ENCODE data around the gene PPP6R2. TPM values are rescaled to one million over a fixed set of nuclear protein-coding genes. Genes with fewer than 3 reads are reported as not detected.

Gene PPP6R2
- total RNA-seq, 2 experiments from 2014 or later: 62.3 to 64.5 TPM

DNA sequence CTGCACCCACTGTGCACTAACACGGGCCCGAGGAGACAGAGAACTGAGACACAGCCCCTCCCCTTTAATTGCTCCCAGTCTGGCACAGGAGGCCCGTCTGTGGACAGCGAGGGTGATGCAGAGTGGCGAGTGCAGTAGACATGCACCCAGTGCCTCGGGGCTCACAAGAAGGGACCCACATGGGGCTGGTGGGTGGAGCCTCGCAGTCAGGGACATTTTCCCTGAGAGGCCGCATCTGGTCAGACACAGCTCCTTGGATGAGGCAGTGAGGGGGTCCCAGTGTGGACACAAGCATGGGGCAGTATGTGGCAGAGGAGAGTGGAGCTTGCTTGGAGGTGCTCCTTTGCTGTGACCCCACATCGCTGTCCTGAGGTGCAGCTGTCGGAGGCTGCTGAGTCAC, 76.9 kb downstream of the PPP6R2 start:
- TF ChIP-seq, protein P1, sequence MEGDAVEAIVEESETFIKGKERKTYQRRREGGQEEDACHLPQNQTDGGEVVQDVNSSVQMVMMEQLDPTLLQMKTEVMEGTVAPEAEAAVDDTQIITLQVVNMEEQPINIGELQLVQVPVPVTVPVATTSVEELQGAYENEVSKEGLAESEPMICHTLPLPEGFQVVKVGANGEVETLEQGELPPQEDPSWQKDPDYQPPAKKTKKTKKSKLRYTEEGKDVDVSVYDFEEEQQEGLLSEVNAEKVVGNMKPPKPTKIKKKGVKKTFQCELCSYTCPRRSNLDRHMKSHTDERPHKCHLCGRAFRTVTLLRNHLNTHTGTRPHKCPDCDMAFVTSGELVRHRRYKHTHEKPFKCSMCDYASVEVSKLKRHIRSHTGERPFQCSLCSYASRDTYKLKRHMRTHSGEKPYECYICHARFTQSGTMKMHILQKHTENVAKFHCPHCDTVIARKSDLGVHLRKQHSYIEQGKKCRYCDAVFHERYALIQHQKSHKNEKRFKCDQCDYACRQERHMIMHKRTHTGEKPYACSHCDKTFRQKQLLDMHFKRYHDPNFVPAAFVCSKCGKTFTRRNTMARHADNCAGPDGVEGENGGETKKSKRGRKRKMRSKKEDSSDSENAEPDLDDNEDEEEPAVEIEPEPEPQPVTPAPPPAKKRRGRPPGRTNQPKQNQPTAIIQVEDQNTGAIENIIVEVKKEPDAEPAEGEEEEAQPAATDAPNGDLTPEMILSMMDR (conservative IDR thresholded peaks at IDR 0.05; ENCODE audit: low read length): no peak
- no peak for TF ChIP-seq EZH2phosphoT487 (IDR thresholded peaks at IDR 0.05; ENCODE audit: borderline replicate concordance, low read depth, low read length)
- no peak for DNase-seq (ENCODE audit: low spot score)
- no peak overlapping the region for H3K4me3 ChIP-seq (ENCODE audit: low read depth, low read length, poor library complexity, severe bottlenecking)
- ChIA-PET CTCF (ENCODE audit: unreplicated experiment) (no interaction called here), POLR2A (no interaction called here)
- no peak overlapping the region for H3K4me2 ChIP-seq (ENCODE audit: low read length)
- H4K20me1 ChIP-seq (ENCODE audit: insufficient read depth, low read length): no peaks in the 10 kb centered on the region
- H3K9me2 ChIP-seq (ENCODE audit: insufficient read depth, low read length): no peaks in the 10 kb centered on the region
- H3K79me2 ChIP-seq (ENCODE audit: insufficient read depth, low read depth, low read length): no peaks in the 10 kb centered on the region
- no peaks in the 10 kb centered on the region for H3K9me3 ChIP-seq (ENCODE audit: low read length)
- H3K36me3 ChIP-seq (ENCODE audit: insufficient read depth, low read length): peaks cover 90% of the 10 kb centered on the region
- H3K4me1 ChIP-seq (ENCODE audit: insufficient read depth, low read length, poor library complexity, severe bottlenecking): no peaks in the 10 kb centered on the region
- BruUV-seq (replicated peaks): no TSS peak
- H3K27ac ChIP-seq (ENCODE audit: low read depth, low read length, poor library complexity, severe bottlenecking): no peak overlapping the region
- no peak overlapping the region for H2AFZ ChIP-seq (ENCODE audit: low read length)
- intact Hi-C loops (cut with micrococcal nuclease; ENCODE audit: unreplicated experiment): no loop called here

DNA sequence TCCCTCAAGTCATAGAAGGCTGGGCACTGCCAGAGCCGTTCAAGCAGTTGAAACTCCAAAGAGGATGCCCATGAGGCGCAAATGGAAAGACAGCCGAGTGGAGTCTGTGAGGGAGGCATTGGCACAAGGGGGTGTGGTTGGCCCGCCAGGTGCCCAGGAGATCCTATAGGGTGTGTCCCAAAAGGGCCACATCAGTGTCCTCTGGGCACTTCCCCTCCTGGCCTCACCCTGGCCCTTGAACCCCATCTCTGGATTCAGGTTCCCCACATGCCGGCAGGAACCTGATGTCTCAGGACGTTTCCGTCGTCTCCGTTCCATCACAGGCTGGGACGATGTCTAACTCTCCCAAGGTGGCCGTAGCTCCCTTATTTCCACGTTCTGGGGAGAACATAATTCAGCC, 77.5 kb downstream of the PPP6R2 start:
- DNase-seq (ENCODE audit: low spot score): no peak
- CTCF ChIA-PET (ENCODE audit: unreplicated experiment): no interaction called here
- H3K36me3 ChIP-seq (ENCODE audit: insufficient read depth, low read length): peaks cover 90% of the 10 kb centered on the region
- no peaks in the 10 kb centered on the region for H4K20me1 ChIP-seq (ENCODE audit: insufficient read depth, low read length)
- H3K9me3 ChIP-seq (ENCODE audit: low read length): no peaks in the 10 kb centered on the region
- H3K9me2 ChIP-seq (ENCODE audit: insufficient read depth, low read length): no peaks in the 10 kb centered on the region
- H2AFZ ChIP-seq (ENCODE audit: low read length): no peak overlapping the region
- TF ChIP-seq, protein P1 (conservative IDR thresholded peaks at IDR 0.05; ENCODE audit: low read length): no peak
- no peak for TF ChIP-seq EZH2phosphoT487 (IDR thresholded peaks at IDR 0.05; ENCODE audit: borderline replicate concordance, low read depth, low read length)
- BruUV-seq (replicated peaks): no TSS peak
- no peaks in the 10 kb centered on the region for H3K79me2 ChIP-seq (ENCODE audit: insufficient read depth, low read depth, low read length)
- no peak overlapping the region for H3K27ac ChIP-seq (ENCODE audit: low read depth, low read length, poor library complexity, severe bottlenecking)
- H3K4me3 ChIP-seq (ENCODE audit: low read depth, low read length, poor library complexity, severe bottlenecking): no peak overlapping the region
- POLR2A ChIA-PET: no interaction called here
- no peaks in the 10 kb centered on the region for H3K4me1 ChIP-seq (ENCODE audit: insufficient read depth, low read length, poor library complexity, severe bottlenecking)
- H3K4me2 ChIP-seq (ENCODE audit: low read length): no peak overlapping the region
- intact Hi-C loops (cut with micrococcal nuclease; ENCODE audit: unreplicated experiment): no loop called here

DNA sequence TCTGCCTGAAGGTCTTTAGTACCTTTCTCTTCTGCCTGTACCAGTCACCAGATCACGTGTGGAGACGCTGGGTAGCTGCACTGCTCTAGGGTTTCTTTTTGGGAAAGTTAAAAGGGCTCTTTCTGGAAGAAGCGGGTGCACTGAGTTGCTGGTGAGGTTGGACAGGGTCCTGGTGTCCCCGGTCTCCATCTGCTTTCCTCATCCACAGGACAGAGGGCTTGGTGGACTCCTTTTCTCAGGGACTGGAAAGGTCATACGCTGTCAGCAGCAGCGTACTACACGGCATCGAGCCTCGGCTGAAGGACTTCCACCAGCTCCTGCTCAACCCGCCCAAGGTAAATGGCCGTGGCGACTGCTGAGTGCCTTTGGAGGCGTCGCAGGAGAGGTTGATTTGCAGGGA, 78.9 kb downstream of the PPP6R2 start:
- ChIA-PET CTCF (ENCODE audit: unreplicated experiment) (no interaction called here), POLR2A (interaction anchor here (0.6 kb wide), 1 partner anchor 20 kb away, joined by 3 read pairs; no protein-coding TSS in a partner anchor)
- Histone ChIP-seq H3K9me2 (ENCODE audit: insufficient read depth, low read length) (no peaks in the 10 kb centered on the region), H3K9me3 (ENCODE audit: low read length) (no peaks in the 10 kb centered on the region), H3K4me3 (ENCODE audit: low read depth, low read length, poor library complexity, severe bottlenecking) (no peak overlapping the region), H3K4me2 (ENCODE audit: low read length) (no peak overlapping the region), H3K36me3 (ENCODE audit: insufficient read depth, low read length) (peaks cover 86% of the 10 kb centered on the region), H3K4me1 (ENCODE audit: insufficient read depth, low read length, poor library complexity, severe bottlenecking) (no peaks in the 10 kb centered on the region), H4K20me1 (ENCODE audit: insufficient read depth, low read length) (no peaks in the 10 kb centered on the region), H3K79me2 (ENCODE audit: insufficient read depth, low read depth, low read length) (no peaks in the 10 kb centered on the region), H3K27ac (ENCODE audit: low read depth, low read length, poor library complexity, severe bottlenecking) (no peak overlapping the region), H2AFZ (ENCODE audit: low read length) (no peak overlapping the region)
- DNase-seq (ENCODE audit: low spot score): no peak
- TF ChIP-seq, protein P1 (conservative IDR thresholded peaks at IDR 0.05; ENCODE audit: low read length): no peak
- no peak for TF ChIP-seq EZH2phosphoT487 (IDR thresholded peaks at IDR 0.05; ENCODE audit: borderline replicate concordance, low read depth, low read length)
- intact Hi-C loops (cut with micrococcal nuclease; ENCODE audit: unreplicated experiment): no loop called here
- BruUV-seq (replicated peaks): no TSS peak
